Measurements from ENCODE around the gene DYNLT2.

Gene DYNLT2

GRCh38 chr6:169795196-169795595 is 43.8 kb upstream of the DYNLT2 start:
- Histone ChIP-seq H3K18ac (ENCODE audit: low read length) (no peak overlapping the region), H2BK120ac (ENCODE audit: low read depth, low read length) (no peak overlapping the region), H3K9ac (ENCODE audit: low read length) (no peak overlapping the region), H3K4me1 (ENCODE audit: control insufficient read depth, low read depth, low read length) (no peaks in the 10 kb centered on the region), H3K4me2 (ENCODE audit: low read length) (no peak overlapping the region), H4K5ac (ENCODE audit: low read length) (no peak overlapping the region), H2AK5ac (ENCODE audit: low read length) (no peak overlapping the region), H3K56ac (ENCODE audit: low read length) (no peak overlapping the region), H3K36me3 (ENCODE audit: control insufficient read depth, insufficient read depth, low read length) (no peaks in the 10 kb centered on the region), H3K23ac (ENCODE audit: low read length) (no peak overlapping the region), H2BK5ac (ENCODE audit: low read length) (no peak overlapping the region), H3K27ac (ENCODE audit: low read depth, low read length) (no peak overlapping the region), H3K4ac (ENCODE audit: low read depth, low read length) (no peak overlapping the region), H3K27me3 (ENCODE audit: insufficient read depth, low read length, poor library complexity) (no peaks in the 10 kb centered on the region), H3K4me3 (ENCODE audit: low read length) (no peak overlapping the region), H4K8ac (ENCODE audit: low read depth, low read length) (no peak overlapping the region), H3K79me2 (ENCODE audit: control insufficient read depth, insufficient read depth, low read length) (no peaks in the 10 kb centered on the region), H2BK15ac (replicated peaks; ENCODE audit: low read depth) (no peak overlapping the region), H3K79me1 (ENCODE audit: low read length) (no peaks in the 10 kb centered on the region)
- WGBS (ENCODE audit: extremely low coverage, insufficient coverage, low lambda C conversion rate) = no CpG with 5 or more reads among the region's 2 CpGs
- DNase-seq = peak; percentile 7

GRCh38 chr6:169794317-169795055 is 43.1 kb upstream of the DYNLT2 start:
- no peaks in the 10 kb centered on the region for H3K27me3 ChIP-seq (ENCODE audit: insufficient read depth, low read length, poor library complexity)
- no peak overlapping the region for H2BK5ac ChIP-seq (ENCODE audit: low read length)
- no peak overlapping the region for H3K23ac ChIP-seq (ENCODE audit: low read length)
- no peak overlapping the region for H3K4me3 ChIP-seq (ENCODE audit: low read length)
- no peak overlapping the region for H3K27ac ChIP-seq (ENCODE audit: low read depth, low read length)
- no peak overlapping the region for H2BK15ac ChIP-seq (replicated peaks; ENCODE audit: low read depth)
- no peak overlapping the region for H3K9ac ChIP-seq (ENCODE audit: low read length)
- no peak overlapping the region for H3K56ac ChIP-seq (ENCODE audit: low read length)
- no peaks in the 10 kb centered on the region for H3K79me1 ChIP-seq (ENCODE audit: low read length)
- no peak overlapping the region for H2AK5ac ChIP-seq (ENCODE audit: low read length)
- H3K4me2 ChIP-seq (ENCODE audit: low read length) = no peak overlapping the region
- no peak for DNase-seq
- no peaks in the 10 kb centered on the region for H3K36me3 ChIP-seq (ENCODE audit: control insufficient read depth, insufficient read depth, low read length)
- H4K8ac ChIP-seq (ENCODE audit: low read depth, low read length) = no peak overlapping the region
- no peak overlapping the region for H3K18ac ChIP-seq (ENCODE audit: low read length)
- no peak overlapping the region for H4K5ac ChIP-seq (ENCODE audit: low read length)
- no peaks in the 10 kb centered on the region for H3K79me2 ChIP-seq (ENCODE audit: control insufficient read depth, insufficient read depth, low read length)
- H3K4ac ChIP-seq (ENCODE audit: low read depth, low read length) = no peak overlapping the region
- no CpG with 5 or more reads among the region's 13 CpGs for WGBS (ENCODE audit: extremely low coverage, insufficient coverage, low lambda C conversion rate)
- H3K4me1 ChIP-seq (ENCODE audit: control insufficient read depth, low read depth, low read length) = peaks cover 2% of the 10 kb centered on the region
- no peak overlapping the region for H2BK120ac ChIP-seq (ENCODE audit: low read depth, low read length)

GRCh38 chr6:169793408-169793807 is 42.0 kb upstream of the DYNLT2 start:
- Histone ChIP-seq H3K27ac (ENCODE audit: low read depth, low read length) (no peak overlapping the region), H3K23ac (ENCODE audit: low read length) (no peak overlapping the region), H2BK120ac (ENCODE audit: low read depth, low read length) (no peak overlapping the region), H3K18ac (ENCODE audit: low read length) (no peak overlapping the region), H3K56ac (ENCODE audit: low read length) (no peak overlapping the region), H3K9ac (ENCODE audit: low read length) (no peak overlapping the region), H4K5ac (ENCODE audit: low read length) (no peak overlapping the region), H3K79me1 (ENCODE audit: low read length) (no peaks in the 10 kb centered on the region), H2BK15ac (replicated peaks; ENCODE audit: low read depth) (no peak overlapping the region), H3K4me2 (ENCODE audit: low read length) (no peak overlapping the region), H3K79me2 (ENCODE audit: control insufficient read depth, insufficient read depth, low read length) (no peaks in the 10 kb centered on the region), H3K27me3 (ENCODE audit: insufficient read depth, low read length, poor library complexity) (no peaks in the 10 kb centered on the region), H2AK5ac (ENCODE audit: low read length) (no peak overlapping the region), H3K4ac (ENCODE audit: low read depth, low read length) (no peak overlapping the region), H3K4me1 (ENCODE audit: control insufficient read depth, low read depth, low read length) (peaks cover 2% of the 10 kb centered on the region), H2BK5ac (ENCODE audit: low read length) (no peak overlapping the region), H3K4me3 (ENCODE audit: low read length) (no peak overlapping the region), H3K36me3 (ENCODE audit: control insufficient read depth, insufficient read depth, low read length) (no peaks in the 10 kb centered on the region), H4K8ac (ENCODE audit: low read depth, low read length) (no peak overlapping the region)
- no CpG with 5 or more reads among the region's 10 CpGs for WGBS (ENCODE audit: extremely low coverage, insufficient coverage, low lambda C conversion rate)
- no peak for DNase-seq

- Histone ChIP-seq H3K4me3 (ENCODE audit: low read length) (no peak overlapping the region), H3K36me3 (ENCODE audit: control insufficient read depth, insufficient read depth, low read length) (no peaks in the 10 kb centered on the region), H3K18ac (ENCODE audit: low read length) (no peak overlapping the region), H2BK15ac (replicated peaks; ENCODE audit: low read depth) (no peak overlapping the region), H2BK120ac (ENCODE audit: low read depth, low read length) (no peak overlapping the region), H3K56ac (ENCODE audit: low read length) (no peak overlapping the region), H3K4me2 (ENCODE audit: low read length) (no peak overlapping the region), H4K5ac (ENCODE audit: low read length) (no peak overlapping the region), H3K79me1 (ENCODE audit: low read length) (no peaks in the 10 kb centered on the region), H3K23ac (ENCODE audit: low read length) (no peak overlapping the region), H3K4ac (ENCODE audit: low read depth, low read length) (no peak overlapping the region), H2AK5ac (ENCODE audit: low read length) (no peak overlapping the region), H3K27me3 (ENCODE audit: insufficient read depth, low read length, poor library complexity) (no peaks in the 10 kb centered on the region), H3K79me2 (ENCODE audit: control insufficient read depth, insufficient read depth, low read length) (no peaks in the 10 kb centered on the region), H3K4me1 (ENCODE audit: control insufficient read depth, low read depth, low read length) (peaks cover 2% of the 10 kb centered on the region), H3K9ac (ENCODE audit: low read length) (no peak overlapping the region), H3K27ac (ENCODE audit: low read depth, low read length) (no peak overlapping the region), H2BK5ac (ENCODE audit: low read length) (no peak overlapping the region), H4K8ac (ENCODE audit: low read depth, low read length) (no peak overlapping the region)
- WGBS (ENCODE audit: extremely low coverage, insufficient coverage, low lambda C conversion rate) = no CpG with 5 or more reads among the region's 21 CpGs
- DNase-seq = no peak
Measured at GRCh38 chr6:169792306-169793015, 41.1 kb upstream of the DYNLT2 start.

GRCh38 chr6:169791721-169792131 is 40.4 kb upstream of the DYNLT2 start:
- WGBS (ENCODE audit: extremely low coverage, insufficient coverage, low lambda C conversion rate) = no CpG with 5 or more reads among the region's 6 CpGs
- no peak overlapping the region for H3K4ac ChIP-seq (ENCODE audit: low read depth, low read length)
- H3K27ac ChIP-seq (ENCODE audit: low read depth, low read length) = no peak overlapping the region
- no peak overlapping the region for H2BK120ac ChIP-seq (ENCODE audit: low read depth, low read length)
- no peak overlapping the region for H4K8ac ChIP-seq (ENCODE audit: low read depth, low read length)
- H3K9ac ChIP-seq (ENCODE audit: low read length) = no peak overlapping the region
- H3K79me1 ChIP-seq (ENCODE audit: low read length) = no peaks in the 10 kb centered on the region
- H3K36me3 ChIP-seq (ENCODE audit: control insufficient read depth, insufficient read depth, low read length) = no peaks in the 10 kb centered on the region
- H3K56ac ChIP-seq (ENCODE audit: low read length) = no peak overlapping the region
- H2BK5ac ChIP-seq (ENCODE audit: low read length) = no peak overlapping the region
- H3K79me2 ChIP-seq (ENCODE audit: control insufficient read depth, insufficient read depth, low read length) = no peaks in the 10 kb centered on the region
- no peak overlapping the region for H2AK5ac ChIP-seq (ENCODE audit: low read length)
- H3K27me3 ChIP-seq (ENCODE audit: insufficient read depth, low read length, poor library complexity) = no peaks in the 10 kb centered on the region
- H3K23ac ChIP-seq (ENCODE audit: low read length) = no peak overlapping the region
- H3K4me1 ChIP-seq (ENCODE audit: control insufficient read depth, low read depth, low read length) = peaks cover 2% of the 10 kb centered on the region
- no peak overlapping the region for H4K5ac ChIP-seq (ENCODE audit: low read length)
- H3K18ac ChIP-seq (ENCODE audit: low read length) = no peak overlapping the region
- no peak overlapping the region for H2BK15ac ChIP-seq (replicated peaks; ENCODE audit: low read depth)
- H3K4me2 ChIP-seq (ENCODE audit: low read length) = no peak overlapping the region
- no peak overlapping the region for H3K4me3 ChIP-seq (ENCODE audit: low read length)
- DNase-seq = no peak
